Lung (tissue), 12 donors: ENCODE data around the gene MORF4L2. TPM values are rescaled to one million over a fixed set of nuclear protein-coding genes. Genes with fewer than 3 reads are reported as not detected.

Experiments
- ATAC-seq: fragments of 200-7000 bp; cut with Tn5 transposase; one replicate; pipeline ENCODE4 v1.9.1; 2020; ENCODE audit warnings: moderate number of reproducible peaks; ENCODE audit not compliant: insufficient read depth, low FRiP score
- DNase-seq, 3 donors: peaks; one replicate each; pipeline ENCODE4 v3.0.0-alpha.2; 2013 to 2017
- H3K27ac ChIP-seq, 2 donors: one replicate each; pipeline ENCODE4 v1.5.1; 2013; ENCODE audit warnings: mild to moderate bottlenecking in 2 of 2, moderate library complexity in 2 of 2, control low read depth in 1 of 2, inconsistent platforms in 1 of 2, low read depth in 1 of 2, low read length in 1 of 2
- H3K27me3 ChIP-seq, 3 donors: one replicate each; pipeline ENCODE4 v1.5.1; 2013; ENCODE audit warnings: low read length in 2 of 3; ENCODE audit not compliant: control insufficient read depth in 3 of 3, insufficient read depth in 3 of 3
- H3K36me3 ChIP-seq, 4 donors: one replicate each; pipeline ENCODE4 v1.5.1; 2013; ENCODE audit warnings: low read length in 4 of 4, mild to moderate bottlenecking in 1 of 4, moderate library complexity in 1 of 4; ENCODE audit not compliant: control insufficient read depth in 4 of 4, insufficient read depth in 4 of 4
- H3K4me1 ChIP-seq, 5 donors: one replicate each; pipeline ENCODE4 v1.5.1; 2013; ENCODE audit warnings: low read length in 5 of 5, mild to moderate bottlenecking in 2 of 5, moderate library complexity in 1 of 5; ENCODE audit not compliant: control insufficient read depth in 5 of 5, insufficient read depth in 5 of 5
- H3K4me3 ChIP-seq: one replicate; pipeline ENCODE4 v1.5.1; 2013; ENCODE audit warnings: mild to moderate bottlenecking, control low read depth, moderate library complexity
- H3K9ac ChIP-seq, 2 donors: one replicate each; pipeline ENCODE4 v1.5.1; 2013; ENCODE audit warnings: low read length in 2 of 2, control low read depth in 1 of 2; ENCODE audit not compliant: insufficient read depth in 1 of 2
- H3K9me3 ChIP-seq, 4 donors: one replicate each; pipeline ENCODE4 v1.5.1; 2013; ENCODE audit warnings: low read length in 3 of 4, mild to moderate bottlenecking in 1 of 4, moderate library complexity in 1 of 4; ENCODE audit not compliant: control insufficient read depth in 4 of 4, insufficient read depth in 3 of 4
- WGBS, 2 donors: extraction: QIAGEN DNeasy Blood & Tissue Kit; methylation state at CpG; one replicate each; pipeline ENCODE4 v1.1.7; 2013; 5-methylcytosine and 5-hydroxymethylcytosine counted together
- polyA plus RNA-seq, 2 donors: library from polyadenylated mRNA; stranded (reverse); fragments of 200-250 nt; gene quantifications; one replicate each; pipeline ENCODE4 v1.2.1, GENCODE V29; 2013
- total RNA-seq, 2 donors: library from RNA; depleted of rRNA in 1 of 2; stranded (reverse); fragments of >200 nt in 1 of 2; gene quantifications; one replicate each; pipeline ENCODE4 v1.2.1, GENCODE V29; 2014 to 2021
- TF ChIP-seq, protein P1 (sequence below): IDR thresholded peaks from 2 replicates; pipeline ENCODE4 v1.5.1; 2012; ENCODE audit warnings: mild to moderate bottlenecking; ENCODE audit errors: control extremely low read depth, extremely low read depth
- donor health status: control.
- donor health status: control.
- donor health status: Bipolar disorder and iron deficiency.
- donor health status: healthy.
- donor health status: DM: yes; HTN: yes; CAD: no.

Gene MORF4L2
- total and polyA plus RNA-seq, 4 donors: 180 to 321 (median 250) TPM

GRCh38 chrX:103718120-103718519 is 31.6 kb upstream of the MORF4L2 start:
- peaks cover 0 to 5% (median 0%) of the 10 kb centered on the region in 4 donors for H3K9me3 ChIP-seq
- 89 to 96% methylated on average over 4 of the region's 4 CpGs for WGBS, 2 donors
- no peak for DNase-seq

GRCh38 chrX:103716962-103717361 is 30.5 kb upstream of the MORF4L2 start:
- Histone ChIP-seq H3K9me3 (peaks cover 0 to 3% (median 0%) of the 10 kb centered on the region in 4 donors), H3K4me3 (no peak overlapping the region), H3K36me3 (no peaks in the 10 kb centered on the region), H3K27ac (no peak overlapping the region), H3K9ac (no peak overlapping the region), H3K4me1 (peaks cover 0 to 6% (median 0%) of the 10 kb centered on the region in 5 donors), H3K27me3 (peaks cover 0 to 32% (median 6%) of the 10 kb centered on the region in 3 donors)
- DNase-seq (peak in 2 of 3 donors; percentile 59 to 75), ATAC-seq (no peak)
- TF ChIP-seq, protein P1, sequence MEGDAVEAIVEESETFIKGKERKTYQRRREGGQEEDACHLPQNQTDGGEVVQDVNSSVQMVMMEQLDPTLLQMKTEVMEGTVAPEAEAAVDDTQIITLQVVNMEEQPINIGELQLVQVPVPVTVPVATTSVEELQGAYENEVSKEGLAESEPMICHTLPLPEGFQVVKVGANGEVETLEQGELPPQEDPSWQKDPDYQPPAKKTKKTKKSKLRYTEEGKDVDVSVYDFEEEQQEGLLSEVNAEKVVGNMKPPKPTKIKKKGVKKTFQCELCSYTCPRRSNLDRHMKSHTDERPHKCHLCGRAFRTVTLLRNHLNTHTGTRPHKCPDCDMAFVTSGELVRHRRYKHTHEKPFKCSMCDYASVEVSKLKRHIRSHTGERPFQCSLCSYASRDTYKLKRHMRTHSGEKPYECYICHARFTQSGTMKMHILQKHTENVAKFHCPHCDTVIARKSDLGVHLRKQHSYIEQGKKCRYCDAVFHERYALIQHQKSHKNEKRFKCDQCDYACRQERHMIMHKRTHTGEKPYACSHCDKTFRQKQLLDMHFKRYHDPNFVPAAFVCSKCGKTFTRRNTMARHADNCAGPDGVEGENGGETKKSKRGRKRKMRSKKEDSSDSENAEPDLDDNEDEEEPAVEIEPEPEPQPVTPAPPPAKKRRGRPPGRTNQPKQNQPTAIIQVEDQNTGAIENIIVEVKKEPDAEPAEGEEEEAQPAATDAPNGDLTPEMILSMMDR: no peak
- WGBS, 2 donors: 51 to 83% methylated on average over 2 of the region's 2 CpGs

More at GRCh38 chrX:103718120-103718519, 31.6 kb upstream of the MORF4L2 start:
- Histone ChIP-seq H3K4me1 (peaks cover 0 to 6% (median 0%) of the 10 kb centered on the region in 5 donors), H3K4me3 (no peak overlapping the region), H3K36me3 (no peaks in the 10 kb centered on the region), H3K27ac (no peak overlapping the region), H3K27me3 (peaks cover 0 to 42% (median 5%) of the 10 kb centered on the region in 3 donors), H3K9ac (no peak overlapping the region)
- TF ChIP-seq, protein P1: no peak
- no peak for ATAC-seq

DNA sequence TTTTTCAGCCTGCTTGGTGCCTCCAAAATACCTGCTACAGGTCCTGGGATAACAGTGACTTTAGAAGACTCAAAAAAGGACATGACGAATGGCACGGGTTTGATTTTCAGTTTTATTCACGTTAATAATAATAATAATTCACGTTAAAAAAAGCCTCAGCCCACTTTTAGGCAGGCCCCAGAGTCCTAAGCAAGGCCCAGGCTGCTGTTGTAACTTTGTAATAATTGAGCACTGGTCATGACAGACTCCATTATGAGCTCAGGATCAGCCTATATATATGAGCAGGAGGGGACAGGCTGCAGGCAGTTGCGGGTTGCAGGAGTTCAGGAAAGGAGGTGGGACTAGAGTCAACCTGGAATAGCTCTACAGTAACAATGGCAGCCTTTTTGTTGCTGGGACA is 24.1 kb upstream of the MORF4L2 start, which contains the start of gene TMEM31:
Gene TMEM31, plus strand, starts transcription at position 301 of the 400 bp plus-strand sequence. CDS start 1,350 bp downstream, outside the sequence.
- TF ChIP-seq, protein P1: no peak
- ATAC-seq (no peak), DNase-seq (no peak)
- H3K9me3 ChIP-seq: peaks cover 0 to 3% (median 0%) of the 10 kb centered on the region in 4 donors
- no peak within 1 kb of the TSS for H3K4me3 ChIP-seq
- no peaks in the 10 kb centered on the region for H3K36me3 ChIP-seq
- 84 to 95% methylated on average over 5 of the region's 5 CpGs for WGBS, 2 donors
- H3K9ac ChIP-seq: no peak within 1 kb of the TSS
- no peak within 1 kb of the TSS for H3K27ac ChIP-seq
- H3K27me3 ChIP-seq: peaks cover 0 to 23% (median 6%) of the 10 kb centered on the region in 3 donors
- peaks cover 0 to 7% (median 0%) of the 10 kb centered on the region in 5 donors for H3K4me1 ChIP-seq

DNA sequence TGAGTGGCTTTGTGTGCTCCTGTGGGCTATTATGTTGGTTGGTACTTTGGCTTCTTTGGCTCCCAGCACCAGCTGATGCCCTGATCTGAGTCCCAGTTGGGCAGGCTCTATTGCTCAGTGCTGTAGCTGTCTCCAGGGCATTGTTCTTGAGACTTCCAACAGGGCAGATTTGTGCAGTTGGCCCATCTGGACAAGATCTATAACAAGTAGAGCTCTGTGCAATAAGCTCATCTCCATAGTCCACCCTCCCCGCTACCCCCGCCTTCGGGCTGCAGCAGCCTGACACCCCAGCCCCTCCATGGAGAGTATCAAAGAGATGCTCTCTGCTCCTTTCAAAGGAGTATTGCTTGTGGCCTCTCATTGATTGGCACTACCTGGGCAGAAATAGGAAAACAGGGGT is 18.4 kb upstream of the MORF4L2 start:
- Histone ChIP-seq H3K36me3 (no peaks in the 10 kb centered on the region), H3K4me1 (peaks cover 0 to 7% (median 0%) of the 10 kb centered on the region in 5 donors), H3K4me3 (no peak overlapping the region), H3K9me3 (no peaks in the 10 kb centered on the region), H3K27me3 (peaks cover 0 to 24% (median 3%) of the 10 kb centered on the region in 3 donors), H3K27ac (no peak overlapping the region), H3K9ac (no peak overlapping the region)
- no peak for DNase-seq
- 95 to 100% methylated on average over 3 of the region's 3 CpGs for WGBS, 2 donors
- ATAC-seq: no peak
- TF ChIP-seq, protein P1: no peak
